ENCODE measurements around the gene FBXO31.

DNA sequence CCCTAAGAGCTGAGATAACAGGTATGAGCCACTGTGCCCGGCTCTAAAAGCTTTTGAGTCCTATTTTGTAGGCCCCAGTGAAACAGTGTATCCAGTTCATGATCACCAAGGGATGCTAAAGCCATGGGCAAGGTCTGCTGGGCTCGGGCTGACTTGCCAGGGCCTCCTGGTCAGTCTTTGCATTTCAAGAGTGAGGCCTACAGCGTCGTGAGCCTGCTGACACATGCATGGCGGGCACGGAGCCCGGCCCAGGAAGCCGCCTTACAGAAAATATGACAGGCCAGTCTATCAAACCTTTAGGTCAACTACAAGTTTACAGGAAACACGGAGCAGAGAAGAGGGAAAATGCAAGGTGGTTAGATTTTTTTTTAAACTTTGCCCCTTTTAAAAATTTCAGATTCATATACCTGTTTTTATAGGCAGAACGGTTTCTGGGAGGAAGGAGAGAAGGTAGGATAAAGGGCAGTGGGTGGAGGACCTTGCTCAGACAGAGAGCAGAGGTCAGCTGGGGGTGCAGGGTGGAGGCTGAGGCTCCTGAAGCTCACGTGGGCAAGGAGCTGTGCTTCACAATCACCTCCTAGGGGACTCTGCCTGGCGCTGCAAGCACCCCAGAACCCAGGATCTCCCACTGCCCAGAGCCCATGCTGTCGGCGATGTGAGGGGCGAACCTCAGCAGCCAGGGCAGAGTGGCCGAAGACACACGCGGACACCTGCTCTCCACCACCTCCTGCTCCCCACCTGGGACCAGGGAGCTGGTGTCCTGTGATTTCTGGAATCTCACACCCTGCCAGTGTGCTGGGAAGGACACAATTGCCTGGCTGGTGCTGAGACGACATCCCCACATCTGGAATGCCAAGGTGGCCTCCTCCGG is 87.7 kb downstream of the FBXO31 start:
- TF ChIP-seq, protein P1, sequence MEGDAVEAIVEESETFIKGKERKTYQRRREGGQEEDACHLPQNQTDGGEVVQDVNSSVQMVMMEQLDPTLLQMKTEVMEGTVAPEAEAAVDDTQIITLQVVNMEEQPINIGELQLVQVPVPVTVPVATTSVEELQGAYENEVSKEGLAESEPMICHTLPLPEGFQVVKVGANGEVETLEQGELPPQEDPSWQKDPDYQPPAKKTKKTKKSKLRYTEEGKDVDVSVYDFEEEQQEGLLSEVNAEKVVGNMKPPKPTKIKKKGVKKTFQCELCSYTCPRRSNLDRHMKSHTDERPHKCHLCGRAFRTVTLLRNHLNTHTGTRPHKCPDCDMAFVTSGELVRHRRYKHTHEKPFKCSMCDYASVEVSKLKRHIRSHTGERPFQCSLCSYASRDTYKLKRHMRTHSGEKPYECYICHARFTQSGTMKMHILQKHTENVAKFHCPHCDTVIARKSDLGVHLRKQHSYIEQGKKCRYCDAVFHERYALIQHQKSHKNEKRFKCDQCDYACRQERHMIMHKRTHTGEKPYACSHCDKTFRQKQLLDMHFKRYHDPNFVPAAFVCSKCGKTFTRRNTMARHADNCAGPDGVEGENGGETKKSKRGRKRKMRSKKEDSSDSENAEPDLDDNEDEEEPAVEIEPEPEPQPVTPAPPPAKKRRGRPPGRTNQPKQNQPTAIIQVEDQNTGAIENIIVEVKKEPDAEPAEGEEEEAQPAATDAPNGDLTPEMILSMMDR (IDR thresholded peaks at IDR 0.05), result no peak
- TF ChIP-seq POLR2A (IDR thresholded peaks at IDR 0.05), result no peak
